HepG2 (cell line): ENCODE data around the gene MEAK7. TPM values are rescaled to one million over a fixed set of nuclear protein-coding genes. Genes with fewer than 3 reads are reported as not detected.

Experiments used
- CHD4 ChIP-seq: fragments of 200-600 bp; sonication (generic); IDR thresholded peaks from 2 replicates; pipeline ENCODE4 v1.7.0; 2017; ENCODE audit warnings: mild to moderate bottlenecking, low read length, borderline replicate concordance
- HCFC1 ChIP-seq: fragments of 150-350 bp; IDR thresholded peaks from 2 replicates; pipeline ENCODE4 v1.6.1; 2014; ENCODE audit warnings: low read depth, low read length
- NKX3-1 ChIP-seq: sonication (generic); formaldehyde crosslinking; IDR thresholded peaks from 2 replicates; pipeline ENCODE4 v1.5.0; 2020; ENCODE audit warnings: missing genetic modification reagents
- RFX5 ChIP-seq: IDR thresholded peaks from 2 replicates; pipeline ENCODE4 v1.6.1; 2011; ENCODE audit warnings: low read depth, low read length, improper control_type of control experiment
- TCF7 ChIP-seq: sonication (generic); IDR thresholded peaks from 2 replicates; pipeline ENCODE4 v1.6.1; 2016; ENCODE audit warnings: antibody characterized with exemption, low read depth
- TP53 ChIP-seq: sonication (generic); formaldehyde crosslinking; conservative IDR thresholded peaks from 2 replicates; pipeline ENCODE4 v1.4.0; 2020; ENCODE audit warnings: missing genetic modification reagents
- U2AF2 ChIP-seq: fragments of 200-400 bp; formaldehyde crosslinking; IDR thresholded peaks from 2 replicates; pipeline ENCODE4 v1.6.1; 2017; ENCODE audit warnings: low read depth, mild to moderate bottlenecking, low read length
- ZBTB20 ChIP-seq: sonication (generic); formaldehyde crosslinking; IDR thresholded peaks from 2 replicates; pipeline ENCODE4 v1.8.1; 2023; ENCODE audit warnings: missing genetic modification reagents, low read depth, mild to moderate bottlenecking, borderline replicate concordance
- ZNF143 ChIP-seq: sonication (generic); formaldehyde crosslinking; IDR thresholded peaks from 2 replicates; pipeline ENCODE4 v1.4.0; 2020; ENCODE audit warnings: missing genetic modification reagents
- ZNF160 ChIP-seq: sonication (generic); formaldehyde crosslinking; IDR thresholded peaks from 2 replicates; pipeline ENCODE4 v1.8.0; 2022; ENCODE audit warnings: mild to moderate bottlenecking, inconsistent platforms, missing genetic modification reagents
- ZNF232 ChIP-seq: sonication (generic); formaldehyde crosslinking; IDR thresholded peaks from 2 replicates; pipeline ENCODE4 v1.4.0; 2020; ENCODE audit warnings: missing genetic modification reagents, borderline replicate concordance
- ZNF761 ChIP-seq: sonication (generic); formaldehyde crosslinking; conservative IDR thresholded peaks from 2 replicates; pipeline ENCODE4 v1.4.0; 2020; ENCODE audit warnings: mild to moderate bottlenecking, missing genetic modification reagents
- ZSCAN20 ChIP-seq: sonication (generic); formaldehyde crosslinking; IDR thresholded peaks from 2 replicates; pipeline ENCODE4 v1.4.0; 2020; ENCODE audit warnings: missing genetic modification reagents, mild to moderate bottlenecking, borderline replicate concordance
- polyA plus RNA-seq, 8 experiments: library from polyadenylated mRNA; depleted of rRNA in 3 of 8; stranded (reverse) in 7 of 8; unstranded in 1 of 8; fragments of >200 nt; fragmentation: Illumina TruSeq in 4 of 8; extraction: Trizol in 4 of 8; gene quantifications; 2 replicates each; pipeline versions ENCODE4 v1.2.1 to v1.2.3, GENCODE V29; 2011 to 2016; ENCODE audit warnings: low read depth in 4 of 8, missing spikeins in 1 of 8, mixed read lengths in 1 of 8; ENCODE audit not compliant: insufficient read depth in 1 of 8
- total RNA-seq, 5 experiments: library from RNA; depleted of rRNA; stranded (reverse); fragments of >200 nt; fragmentation: Illumina TruSeq; extraction: Trizol; gene quantifications; 2 replicates each; pipeline ENCODE4 v1.2.3, GENCODE V29; 2016; ENCODE audit warnings: low read depth in 1 of 5
- TF ChIP-seq, protein P1 (sequence below): sonication (generic); formaldehyde crosslinking; IDR thresholded peaks from 2 replicates; pipeline ENCODE4 v1.4.0; 2020; ENCODE audit warnings: missing genetic modification reagents, low read depth, mild to moderate bottlenecking, borderline replicate concordance
- TF ChIP-seq, protein P2 (sequence below): sonication (generic); formaldehyde crosslinking; IDR thresholded peaks from 2 replicates; pipeline ENCODE4 v1.5.0; 2020; ENCODE audit warnings: missing genetic modification reagents
- TF ChIP-seq, protein P3 (sequence below): IDR thresholded peaks from 2 replicates; pipeline ENCODE4 v1.6.1; 2016; ENCODE audit warnings: missing genetic modification reagents, missing compliant biosample characterization
- TF ChIP-seq, protein P4 (sequence below): sonication (generic); formaldehyde crosslinking; IDR thresholded peaks from 2 replicates; pipeline ENCODE4 v1.4.0; 2020; ENCODE audit warnings: mild to moderate bottlenecking, missing genetic modification reagents
- TF ChIP-seq, protein P5 (sequence below): sonication (generic); formaldehyde crosslinking; IDR thresholded peaks from 2 replicates; pipeline ENCODE4 v1.8.0; 2022; ENCODE audit warnings: mild to moderate bottlenecking, missing genetic modification reagents, borderline replicate concordance
- TF ChIP-seq, protein P6 (sequence below): sonication (generic); formaldehyde crosslinking; IDR thresholded peaks from 2 replicates; pipeline ENCODE4 v1.4.0; 2020; ENCODE audit warnings: missing genetic modification reagents

The MEAK7 gene
- total and polyA plus RNA-seq, 2 of the 13 experiments (the other 11 are each of a cell fraction or from before 2014, with no cell fraction given) = 11.8 to 14.7 TPM

DNA sequence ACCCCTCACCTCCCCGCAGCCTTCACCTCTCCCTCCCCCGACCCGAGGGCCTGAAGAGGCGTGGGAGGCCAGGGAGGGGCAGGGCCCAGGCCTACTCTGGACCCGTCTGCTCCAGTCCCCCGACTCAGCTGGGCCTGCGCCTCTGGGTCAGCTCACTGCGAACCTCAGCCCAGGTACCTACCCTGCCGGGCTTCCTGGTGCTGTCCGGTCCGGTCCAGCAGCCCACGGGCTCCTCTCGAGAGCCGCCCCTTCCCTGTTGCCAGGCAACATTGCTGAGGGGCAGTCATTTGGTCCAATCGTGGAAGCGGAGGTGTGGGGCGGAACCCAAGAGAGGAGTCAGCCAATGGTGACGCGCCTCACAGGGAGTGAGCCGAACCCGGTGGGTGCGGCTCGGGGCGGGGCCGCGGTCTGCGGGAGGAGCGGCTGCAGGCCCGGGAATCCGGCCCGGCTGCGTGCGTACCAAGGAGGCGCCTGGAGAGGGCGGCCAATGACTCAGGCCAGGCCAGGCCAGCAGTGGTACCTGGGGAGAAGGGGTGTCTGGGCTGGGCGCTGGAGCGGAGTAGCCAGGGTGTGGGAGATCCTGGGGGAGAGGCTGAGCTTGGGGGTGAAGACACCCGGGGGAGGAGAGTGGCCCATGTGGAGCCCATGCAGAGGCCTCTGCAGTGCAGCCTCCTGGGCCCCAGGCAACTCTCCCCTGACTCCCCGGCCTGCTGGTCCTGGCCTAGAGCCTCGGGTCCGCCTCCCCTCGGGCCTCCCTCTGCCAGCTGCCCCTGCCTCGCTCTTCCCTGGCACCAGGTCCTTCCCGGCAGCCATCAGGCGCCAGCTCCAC is at the start of gene MEAK7 (continued):
- TF ChIP-seq NKX3-1 (CRISPR knock-in tag) (no peak), TP53 (CRISPR knock-in tag) (peak; percentile 64; the same call in 1 of the 2 replicates), RFX5 (peak; percentile 42; the same call in 1 of the 2 replicates), HCFC1 (no peak), CHD4 (no peak), ZNF160 (CRISPR knock-in tag) (peak; percentile 48), ZBTB20 (CRISPR knock-in tag) (no peak; the same call in 1 of the 2 replicates), ZNF761 (CRISPR knock-in tag) (no peak), ZNF143 (CRISPR knock-in tag) (peak; percentile 67), ZSCAN20 (CRISPR knock-in tag) (no peak; the same call in 1 of the 2 replicates), U2AF2 (no peak), ZNF232 (0 out of 2 replicates have a peak, but pooled peaks have one; percentile 15), TCF7 (no peak)
- TF ChIP-seq, protein P1, sequence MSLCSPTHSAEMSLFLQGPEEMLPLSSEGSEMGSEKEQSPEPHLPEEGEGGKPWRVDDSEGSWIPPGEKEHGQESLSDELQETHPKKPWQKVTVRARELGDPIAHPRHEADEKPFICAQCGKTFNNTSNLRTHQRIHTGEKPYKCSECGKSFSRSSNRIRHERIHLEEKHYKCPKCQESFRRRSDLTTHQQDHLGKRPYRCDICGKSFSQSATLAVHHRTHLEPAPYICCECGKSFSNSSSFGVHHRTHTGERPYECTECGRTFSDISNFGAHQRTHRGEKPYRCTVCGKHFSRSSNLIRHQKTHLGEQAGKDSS (CRISPR knock-in tag) = 0 out of 2 replicates have a peak, but pooled peaks have one; percentile 23
- TF ChIP-seq, protein P2, sequence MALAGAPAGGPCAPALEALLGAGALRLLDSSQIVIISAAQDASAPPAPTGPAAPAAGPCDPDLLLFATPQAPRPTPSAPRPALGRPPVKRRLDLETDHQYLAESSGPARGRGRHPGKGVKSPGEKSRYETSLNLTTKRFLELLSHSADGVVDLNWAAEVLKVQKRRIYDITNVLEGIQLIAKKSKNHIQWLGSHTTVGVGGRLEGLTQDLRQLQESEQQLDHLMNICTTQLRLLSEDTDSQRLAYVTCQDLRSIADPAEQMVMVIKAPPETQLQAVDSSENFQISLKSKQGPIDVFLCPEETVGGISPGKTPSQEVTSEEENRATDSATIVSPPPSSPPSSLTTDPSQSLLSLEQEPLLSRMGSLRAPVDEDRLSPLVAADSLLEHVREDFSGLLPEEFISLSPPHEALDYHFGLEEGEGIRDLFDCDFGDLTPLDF (CRISPR knock-in tag) = peak; percentile 52; the same call in 1 of the 2 replicates
- TF ChIP-seq, protein P3, sequence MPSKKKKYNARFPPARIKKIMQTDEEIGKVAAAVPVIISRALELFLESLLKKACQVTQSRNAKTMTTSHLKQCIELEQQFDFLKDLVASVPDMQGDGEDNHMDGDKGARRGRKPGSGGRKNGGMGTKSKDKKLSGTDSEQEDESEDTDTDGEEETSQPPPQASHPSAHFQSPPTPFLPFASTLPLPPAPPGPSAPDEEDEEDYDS (CRISPR knock-in tag) = peak; percentile 86
- TF ChIP-seq, protein P4, sequence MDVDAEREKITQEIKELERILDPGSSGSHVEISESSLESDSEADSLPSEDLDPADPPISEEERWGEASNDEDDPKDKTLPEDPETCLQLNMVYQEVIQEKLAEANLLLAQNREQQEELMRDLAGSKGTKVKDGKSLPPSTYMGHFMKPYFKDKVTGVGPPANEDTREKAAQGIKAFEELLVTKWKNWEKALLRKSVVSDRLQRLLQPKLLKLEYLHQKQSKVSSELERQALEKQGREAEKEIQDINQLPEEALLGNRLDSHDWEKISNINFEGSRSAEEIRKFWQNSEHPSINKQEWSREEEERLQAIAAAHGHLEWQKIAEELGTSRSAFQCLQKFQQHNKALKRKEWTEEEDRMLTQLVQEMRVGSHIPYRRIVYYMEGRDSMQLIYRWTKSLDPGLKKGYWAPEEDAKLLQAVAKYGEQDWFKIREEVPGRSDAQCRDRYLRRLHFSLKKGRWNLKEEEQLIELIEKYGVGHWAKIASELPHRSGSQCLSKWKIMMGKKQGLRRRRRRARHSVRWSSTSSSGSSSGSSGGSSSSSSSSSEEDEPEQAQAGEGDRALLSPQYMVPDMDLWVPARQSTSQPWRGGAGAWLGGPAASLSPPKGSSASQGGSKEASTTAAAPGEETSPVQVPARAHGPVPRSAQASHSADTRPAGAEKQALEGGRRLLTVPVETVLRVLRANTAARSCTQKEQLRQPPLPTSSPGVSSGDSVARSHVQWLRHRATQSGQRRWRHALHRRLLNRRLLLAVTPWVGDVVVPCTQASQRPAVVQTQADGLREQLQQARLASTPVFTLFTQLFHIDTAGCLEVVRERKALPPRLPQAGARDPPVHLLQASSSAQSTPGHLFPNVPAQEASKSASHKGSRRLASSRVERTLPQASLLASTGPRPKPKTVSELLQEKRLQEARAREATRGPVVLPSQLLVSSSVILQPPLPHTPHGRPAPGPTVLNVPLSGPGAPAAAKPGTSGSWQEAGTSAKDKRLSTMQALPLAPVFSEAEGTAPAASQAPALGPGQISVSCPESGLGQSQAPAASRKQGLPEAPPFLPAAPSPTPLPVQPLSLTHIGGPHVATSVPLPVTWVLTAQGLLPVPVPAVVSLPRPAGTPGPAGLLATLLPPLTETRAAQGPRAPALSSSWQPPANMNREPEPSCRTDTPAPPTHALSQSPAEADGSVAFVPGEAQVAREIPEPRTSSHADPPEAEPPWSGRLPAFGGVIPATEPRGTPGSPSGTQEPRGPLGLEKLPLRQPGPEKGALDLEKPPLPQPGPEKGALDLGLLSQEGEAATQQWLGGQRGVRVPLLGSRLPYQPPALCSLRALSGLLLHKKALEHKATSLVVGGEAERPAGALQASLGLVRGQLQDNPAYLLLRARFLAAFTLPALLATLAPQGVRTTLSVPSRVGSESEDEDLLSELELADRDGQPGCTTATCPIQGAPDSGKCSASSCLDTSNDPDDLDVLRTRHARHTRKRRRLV (CRISPR knock-in tag) = peak; percentile 22; the same call in 1 of the 2 replicates
- TF ChIP-seq, protein P5, sequence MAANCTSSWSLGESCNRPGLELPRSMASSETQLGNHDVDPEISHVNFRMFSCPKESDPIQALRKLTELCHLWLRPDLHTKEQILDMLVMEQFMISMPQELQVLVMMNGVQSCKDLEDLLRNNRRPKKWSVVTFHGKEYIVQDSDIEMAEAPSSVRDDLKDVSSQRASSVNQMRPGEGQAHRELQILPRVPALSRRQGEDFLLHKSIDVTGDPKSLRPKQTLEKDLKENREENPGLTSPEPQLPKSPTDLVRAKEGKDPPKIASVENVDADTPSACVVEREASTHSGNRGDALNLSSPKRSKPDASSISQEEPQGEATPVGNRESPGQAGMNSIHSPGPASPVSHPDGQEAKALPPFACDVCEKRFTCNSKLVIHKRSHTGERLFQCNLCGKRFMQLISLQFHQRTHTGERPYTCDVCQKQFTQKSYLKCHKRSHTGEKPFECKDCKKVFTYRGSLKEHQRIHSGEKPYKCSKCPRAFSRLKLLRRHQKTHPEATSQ (CRISPR knock-in tag) = no peak; the same call in none of the 2 replicates
- TF ChIP-seq, protein P6, sequence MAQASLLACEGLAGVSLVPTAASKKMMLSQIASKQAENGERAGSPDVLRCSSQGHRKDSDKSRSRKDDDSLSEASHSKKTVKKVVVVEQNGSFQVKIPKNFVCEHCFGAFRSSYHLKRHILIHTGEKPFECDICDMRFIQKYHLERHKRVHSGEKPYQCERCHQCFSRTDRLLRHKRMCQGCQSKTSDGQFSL (CRISPR knock-in tag) = no peak
